Right atrium auricular region (tissue), 2 donors: Measurements from ENCODE around the gene THSD8. TPM values are rescaled to one million over a fixed set of nuclear protein-coding genes. Genes with fewer than 3 reads are reported as not detected.

Experiments
- DNase-seq: peaks from one replicate; pipeline ENCODE4 v3.0.0-alpha.2; 2019; ENCODE audit warnings: low spot score
- H3K27ac ChIP-seq, 2 donors: fragments of 200-600 bp; sonication (generic); 1 replicate in 1 of 2; 2 replicates in 1 of 2; pipeline ENCODE4 v1.5.1; 2016 to 2019
- H3K27me3 ChIP-seq, 2 donors: fragments of 200-600 bp; sonication (generic); one replicate each; pipeline versions ENCODE4 v1.5.1 to v1.6.0; 2017 to 2019
- H3K36me3 ChIP-seq: fragments of 200-600 bp; sonication (generic); one replicate; pipeline ENCODE4 v1.5.1; 2016
- H3K4me1 ChIP-seq, 2 donors: fragments of 200-600 bp; sonication (generic); one replicate each; pipeline versions ENCODE4 v1.5.1 to v1.6.0; 2017 to 2019
- H3K4me3 ChIP-seq, 2 donors: fragments of 200-600 bp; sonication (generic); 1 replicate in 1 of 2; 2 replicates in 1 of 2; pipeline ENCODE4 v1.5.1; 2017 to 2019; ENCODE audit warnings: mild to moderate bottlenecking in 1 of 2, moderate library complexity in 1 of 2
- H3K9me3 ChIP-seq, 2 donors: fragments of 200-600 bp; sonication (generic); one replicate each; pipeline ENCODE4 v1.5.1; 2019
- total RNA-seq, 2 donors: library from RNA; depleted of rRNA; stranded (reverse); fragments of >200 nt; gene quantifications; one replicate each; pipeline ENCODE4 v1.1.0, GENCODE V29; 2016
- TF ChIP-seq, protein P1 (sequence below), 2 donors: fragments of 200-600 bp; sonication (generic); IDR thresholded peaks; one replicate each; pipeline ENCODE4 v1.5.1; 2019; ENCODE audit warnings: antibody characterized with exemption in 2 of 2

The THSD8 gene
- total RNA-seq, 2 donors from 2014 or later, result not detected

DNA sequence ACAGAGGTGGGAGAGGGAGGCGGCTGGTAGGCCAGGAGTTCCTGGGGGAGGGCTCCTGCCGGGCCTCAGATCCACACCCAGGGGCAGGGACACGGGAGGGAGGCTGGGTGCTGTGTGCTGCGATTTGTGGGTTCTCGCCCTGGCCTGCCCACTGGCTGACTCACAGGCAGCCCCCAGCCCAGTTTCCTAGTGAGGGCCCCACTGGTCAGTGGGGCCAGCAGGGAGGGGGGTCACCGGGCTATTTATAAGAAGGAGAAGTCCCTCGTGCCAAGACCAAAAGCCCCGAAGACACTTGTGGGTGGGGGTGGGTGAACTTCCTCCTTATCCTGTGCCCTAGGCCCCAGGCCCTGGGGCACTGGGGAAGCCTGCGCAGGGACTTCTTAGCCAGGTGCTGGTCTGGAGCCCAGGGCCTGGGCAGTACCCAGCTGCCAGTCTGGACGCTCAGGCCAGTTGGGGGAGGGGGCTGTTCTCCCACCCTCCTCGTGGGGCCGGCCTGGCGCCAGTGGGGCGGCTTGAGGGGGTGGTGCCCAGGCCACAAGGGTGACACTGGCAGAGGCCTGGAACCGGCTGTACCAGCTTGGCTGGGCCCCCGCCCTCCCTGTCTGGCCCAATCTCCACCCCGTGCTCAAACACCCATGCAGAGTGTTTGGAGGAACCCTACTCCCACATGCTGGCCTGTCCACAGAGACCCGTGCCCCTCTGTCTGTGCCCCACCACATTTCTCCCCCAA is 15.6 kb upstream of the THSD8 start:
- peak; percentile 85 for DNase-seq
- TF ChIP-seq, protein P1, sequence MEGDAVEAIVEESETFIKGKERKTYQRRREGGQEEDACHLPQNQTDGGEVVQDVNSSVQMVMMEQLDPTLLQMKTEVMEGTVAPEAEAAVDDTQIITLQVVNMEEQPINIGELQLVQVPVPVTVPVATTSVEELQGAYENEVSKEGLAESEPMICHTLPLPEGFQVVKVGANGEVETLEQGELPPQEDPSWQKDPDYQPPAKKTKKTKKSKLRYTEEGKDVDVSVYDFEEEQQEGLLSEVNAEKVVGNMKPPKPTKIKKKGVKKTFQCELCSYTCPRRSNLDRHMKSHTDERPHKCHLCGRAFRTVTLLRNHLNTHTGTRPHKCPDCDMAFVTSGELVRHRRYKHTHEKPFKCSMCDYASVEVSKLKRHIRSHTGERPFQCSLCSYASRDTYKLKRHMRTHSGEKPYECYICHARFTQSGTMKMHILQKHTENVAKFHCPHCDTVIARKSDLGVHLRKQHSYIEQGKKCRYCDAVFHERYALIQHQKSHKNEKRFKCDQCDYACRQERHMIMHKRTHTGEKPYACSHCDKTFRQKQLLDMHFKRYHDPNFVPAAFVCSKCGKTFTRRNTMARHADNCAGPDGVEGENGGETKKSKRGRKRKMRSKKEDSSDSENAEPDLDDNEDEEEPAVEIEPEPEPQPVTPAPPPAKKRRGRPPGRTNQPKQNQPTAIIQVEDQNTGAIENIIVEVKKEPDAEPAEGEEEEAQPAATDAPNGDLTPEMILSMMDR (IDR thresholded peaks at IDR 0.05), result no peak
- Histone ChIP-seq H3K27me3 (no peaks in the 10 kb centered on the region), H3K27ac (peak overlapping the region; percentile 96 to 99), H3K4me1 (peaks cover 0 to 78% of the 10 kb centered on the region in 2 donors), H3K4me3 (no peak overlapping the region), H3K9me3 (no peaks in the 10 kb centered on the region), H3K36me3 (no peaks in the 10 kb centered on the region)

DNA sequence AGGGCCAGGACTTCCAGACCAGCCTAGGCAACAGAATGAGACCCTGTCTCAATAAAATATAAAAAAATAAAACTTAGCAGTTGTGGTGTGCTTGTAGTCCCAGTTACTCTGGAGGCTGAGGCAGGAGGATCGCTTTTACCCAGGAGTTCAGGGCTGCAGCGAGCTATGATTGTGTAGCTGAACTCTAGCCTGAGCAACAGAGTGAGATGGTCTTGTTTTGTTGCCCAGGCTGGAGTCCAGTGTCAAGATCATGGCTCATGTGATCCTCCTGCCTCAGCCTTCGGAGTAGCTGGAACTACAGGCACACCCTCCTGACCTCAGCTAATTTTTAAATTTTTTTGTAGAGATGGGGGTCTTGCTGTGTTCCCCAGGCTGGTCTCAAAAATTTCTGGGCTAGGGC is 14.9 kb upstream of the THSD8 start:
- H3K36me3 ChIP-seq, result peaks cover 2% of the 10 kb centered on the region
- no peak for DNase-seq
- H3K4me3 ChIP-seq, result no peak overlapping the region
- H3K27ac ChIP-seq, result peak overlapping the region; percentile 96 to 99
- TF ChIP-seq, protein P1 (IDR thresholded peaks at IDR 0.05), result no peak
- H3K27me3 ChIP-seq, result no peaks in the 10 kb centered on the region
- peaks cover 0 to 78% of the 10 kb centered on the region in 2 donors for H3K4me1 ChIP-seq
- H3K9me3 ChIP-seq, result no peaks in the 10 kb centered on the region

DNA sequence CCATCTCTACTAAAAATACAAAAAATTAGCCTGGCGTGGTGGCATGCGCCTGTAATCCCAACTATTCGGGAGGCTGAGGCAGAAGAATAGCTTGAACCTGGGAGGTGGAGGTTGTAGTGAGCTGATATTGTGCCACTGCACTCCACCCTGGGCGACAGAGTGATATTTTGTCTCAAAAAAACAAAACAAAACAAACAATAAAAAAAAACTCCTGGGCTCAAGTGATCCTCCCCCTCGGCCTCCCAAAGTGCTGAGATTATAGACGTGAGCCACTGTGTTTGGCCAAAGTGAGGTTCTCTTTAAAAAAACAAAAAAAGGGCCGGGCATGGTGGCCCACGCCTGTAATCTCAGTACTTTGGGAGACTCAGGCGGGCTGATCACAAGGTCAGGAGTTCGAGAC is 14.4 kb upstream of the THSD8 start:
- no peaks in the 10 kb centered on the region for H3K9me3 ChIP-seq
- peak overlapping the region; percentile 96 to 99 for H3K27ac ChIP-seq
- peaks cover 0 to 78% of the 10 kb centered on the region in 2 donors for H3K4me1 ChIP-seq
- no peak for DNase-seq
- H3K36me3 ChIP-seq, result peaks cover 7% of the 10 kb centered on the region
- no peaks in the 10 kb centered on the region for H3K27me3 ChIP-seq
- TF ChIP-seq, protein P1 (IDR thresholded peaks at IDR 0.05), result no peak
- no peak overlapping the region for H3K4me3 ChIP-seq

DNA sequence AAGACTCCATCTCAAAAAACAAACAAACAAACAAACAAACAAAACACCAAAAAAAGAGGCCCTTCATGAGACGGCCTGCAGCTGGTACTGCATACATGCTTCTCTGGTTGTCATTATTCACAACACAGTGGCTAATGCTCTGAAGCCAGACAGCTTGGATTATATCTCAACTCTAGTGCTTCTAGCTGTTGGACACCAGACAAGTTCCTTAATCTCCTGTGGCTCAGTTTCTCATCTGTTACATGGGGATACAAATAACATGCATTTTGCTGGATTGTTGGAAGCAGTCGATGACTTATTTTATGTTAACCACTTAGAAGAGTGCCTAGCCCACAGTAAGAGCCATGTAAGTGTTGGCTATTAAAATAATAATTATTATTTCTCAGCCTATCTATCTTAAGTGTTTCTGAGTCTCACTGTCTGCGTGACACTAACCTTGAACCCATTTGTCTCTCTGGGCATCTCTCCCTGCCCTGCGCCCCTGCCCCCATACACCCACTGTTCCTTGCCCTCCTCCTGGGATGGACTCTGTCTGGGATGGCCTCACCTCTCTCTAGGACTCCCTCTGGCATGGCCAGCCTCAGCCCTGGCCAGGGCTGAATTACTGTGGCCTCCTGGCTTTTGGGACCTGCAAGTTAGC is 13.7 kb upstream of the THSD8 start:
- Histone ChIP-seq H3K27ac (peak overlapping the region; percentile 96 to 99), H3K4me3 (peak overlapping the region in 1 of 2 donors; percentile 82), H3K4me1 (peaks cover 0 to 72% of the 10 kb centered on the region in 2 donors), H3K36me3 (peaks cover 9% of the 10 kb centered on the region), H3K27me3 (no peaks in the 10 kb centered on the region), H3K9me3 (no peaks in the 10 kb centered on the region)
- TF ChIP-seq, protein P1 (IDR thresholded peaks at IDR 0.05), result no peak
- no peak for DNase-seq

DNA sequence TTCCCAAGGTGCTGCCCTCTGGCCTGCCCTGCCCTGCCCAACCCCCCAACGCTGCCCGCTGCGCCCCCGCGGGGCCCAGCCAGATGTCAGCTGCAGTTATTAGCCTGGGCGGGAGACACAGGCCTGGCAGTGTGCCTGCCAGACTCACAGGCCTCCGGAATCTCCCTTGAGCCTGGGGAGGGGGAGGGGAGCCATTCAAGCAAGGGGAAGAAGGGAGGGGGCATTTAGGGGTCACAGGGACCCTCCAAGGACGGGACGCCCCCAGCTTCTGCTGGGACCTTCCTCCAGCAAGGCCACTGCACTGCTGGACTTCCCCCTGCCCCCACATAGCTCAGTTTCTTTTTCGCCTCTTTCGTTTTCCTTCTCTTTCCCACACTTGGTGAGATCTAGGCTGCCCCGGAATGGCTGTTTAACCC is 13.2 kb upstream of the THSD8 start:
- Histone ChIP-seq H3K4me3 (peak overlapping the region; percentile 82 to 88), H3K27me3 (no peaks in the 10 kb centered on the region), H3K27ac (peak overlapping the region; percentile 96 to 99), H3K36me3 (peaks cover 9% of the 10 kb centered on the region), H3K4me1 (peaks cover 0 to 67% of the 10 kb centered on the region in 2 donors), H3K9me3 (no peaks in the 10 kb centered on the region)
- peak; percentile 88 for DNase-seq
- TF ChIP-seq, protein P1 (IDR thresholded peaks at IDR 0.05), result no peak
